HG02678 (cell line): ENCODE measurements around the gene COX7B.
"Not testable (repeated sequence)": the region's sequence is repeated elsewhere in the genome, so short reads cannot be mapped to it uniquely, and the experiment has no call there.

Experiments used
- ATAC-seq: cut with Tn5 transposase; IDR thresholded peaks from one replicate; pipeline ENCODE4 v1.9.1; 2021; ENCODE audit warnings: mild to moderate bottlenecking, moderate library complexity; ENCODE audit not compliant: unreplicated experiment

Gene COX7B

GRCh38 chrX:77899081-77899828, at the start of gene COX7B:
TSS of gene COX7B (plus strand) at chrX:77899468. CDS start at chrX:77899554, 86 bp downstream.
- ATAC-seq, result peak; percentile 65

- no peak for ATAC-seq
These were observed 23.9 kb upstream of the COX7B start for GRCh38 chrX:77875372-77875771.

GRCh38 chrX:77881418-77881817, 17.9 kb upstream of the COX7B start:
- ATAC-seq, result not testable (repeated sequence)

GRCh38 chrX:77892887-77893286, 6.4 kb upstream of the COX7B start:
- no peak for ATAC-seq

- no peak for ATAC-seq
These were observed 5.6 kb upstream of the COX7B start for GRCh38 chrX:77893713-77894112.

GRCh38 chrX:77894921-77895886, 4.1 kb upstream of the COX7B start, which contains the start of gene MAGT1:
TSS of gene MAGT1 (minus strand) at chrX:77895435. CDS start at chrX:77895410, 25 bp downstream.
- peak; percentile 92 for ATAC-seq

- no peak for ATAC-seq
These were observed 1.4 kb downstream of the COX7B start for GRCh38 chrX:77900688-77901087.

- no peak for ATAC-seq
These were observed 2.2 kb downstream of the COX7B start for GRCh38 chrX:77901506-77901905.

GRCh38 chrX:77910108-77910840, 11.0 kb downstream of the COX7B start, which contains the start of gene ATP7A:
TSS of gene ATP7A (plus strand) at chrX:77910693. CDS start at chrX:77971642, 60,949 bp downstream.
- peak; percentile 97 for ATAC-seq

GRCh38 chrX:77917294-77917933, 18.1 kb downstream of the COX7B start:
- peak; percentile 65 for ATAC-seq

GRCh38 chrX:77918568-77918967, 19.3 kb downstream of the COX7B start:
- ATAC-seq, result no peak

- ATAC-seq, result not testable (repeated sequence)
These were observed 20.1 kb downstream of the COX7B start for GRCh38 chrX:77919370-77919769.

- no peak for ATAC-seq
These were observed 23.5 kb downstream of the COX7B start for GRCh38 chrX:77922787-77923186.

- no peak for ATAC-seq
These were observed 25.1 kb downstream of the COX7B start for GRCh38 chrX:77924320-77924859.

- no peak for ATAC-seq
These were observed 26.5 kb downstream of the COX7B start for GRCh38 chrX:77925764-77926163.

- no peak for ATAC-seq
These were observed 31.3 kb downstream of the COX7B start for GRCh38 chrX:77930581-77930980.

- no peak for ATAC-seq
These were observed 36.6 kb downstream of the COX7B start for GRCh38 chrX:77935886-77936285.

- ATAC-seq, result no peak
These were observed 37.0 kb downstream of the COX7B start for GRCh38 chrX:77936299-77936698.

- no peak for ATAC-seq
These were observed 38.0 kb downstream of the COX7B start for GRCh38 chrX:77937291-77937690.

GRCh38 chrX:77938083-77938680, 38.9 kb downstream of the COX7B start:
- no peak for ATAC-seq
